Kidney (tissue), 14 donors: ENCODE measurements around the gene URGCP. TPM values are rescaled to one million over a fixed set of nuclear protein-coding genes. Genes with fewer than 3 reads are reported as not detected.

Source experiments
- DNase-seq, 5 donors: peaks; one replicate each; pipeline ENCODE4 v3.0.0-alpha.2; 2013 to 2020
- FAIRE-seq: peaks from 2 replicates; lab custom pipeline; 2012; peaks lifted over from hg19 to GRCh38; lab: Jason Lieb, UNC
- H3K27ac ChIP-seq, 2 donors: one replicate each; pipeline ENCODE4 v1.7.0; 2013; ENCODE audit warnings: low read depth in 2 of 2, low read length in 2 of 2, inconsistent platforms in 1 of 2
- H3K27me3 ChIP-seq: one replicate; pipeline ENCODE4 v1.7.1; 2013; ENCODE audit warnings: low read length, inconsistent platforms; ENCODE audit not compliant: control insufficient read depth, insufficient read depth
- H3K36me3 ChIP-seq, 3 donors: one replicate each; pipeline versions ENCODE4 v1.7.0 to v1.7.1; 2013; ENCODE audit warnings: low read length in 3 of 3, control low read depth in 1 of 3, inconsistent platforms in 1 of 3; ENCODE audit not compliant: insufficient read depth in 3 of 3, control insufficient read depth in 2 of 3
- H3K4me1 ChIP-seq, 3 donors: one replicate each; pipeline versions ENCODE4 v1.7.0 to v1.7.1; 2013; ENCODE audit warnings: low read length in 3 of 3, inconsistent platforms in 1 of 3, low read depth in 1 of 3; ENCODE audit not compliant: control insufficient read depth in 2 of 3, insufficient read depth in 2 of 3
- H3K4me3 ChIP-seq, 3 donors: one replicate each; pipeline versions ENCODE4 v1.7.0 to v1.8.1; 2013; ENCODE audit warnings: low read length in 3 of 3, control low read depth in 1 of 3, inconsistent platforms in 1 of 3
- H3K9ac ChIP-seq, 3 donors: one replicate each; pipeline versions ENCODE4 v1.7.0 to v1.7.1; 2013; ENCODE audit warnings: low read length in 3 of 3, control low read depth in 1 of 3, inconsistent platforms in 1 of 3
- H3K9me3 ChIP-seq, 3 donors: one replicate each; pipeline versions ENCODE4 v1.7.0 to v1.7.1; 2013; ENCODE audit warnings: low read length in 3 of 3, control low read depth in 1 of 3, inconsistent platforms in 1 of 3; ENCODE audit not compliant: control insufficient read depth in 2 of 3, insufficient read depth in 1 of 3
- CTCF ChIP-seq: IDR thresholded peaks from 3 replicates; pipeline ENCODE4 v1.5.1; 2012; ENCODE audit warnings: mild to moderate bottlenecking, moderate library complexity, borderline replicate concordance; ENCODE audit not compliant: insufficient read depth; ENCODE audit errors: extremely low read depth
- intact Hi-C: fragments of 100-400 bp; cut with DNase I; formaldehyde crosslinking; loops from one replicate; pipeline ENCODE4 v1.11.1; 2022
- polyA plus RNA-seq: library from polyadenylated mRNA; stranded (reverse); fragments of 350-450 nt; fragmentation: Illumina TruSeq; extraction: RNeasy Lipid Tissue Mini Kit (QIAGEN cat#74804); gene quantifications from one replicate; pipeline ENCODE4 v1.2.3, GENCODE V29; 2014; ENCODE audit warnings: low read depth, low replicate concordance; ENCODE audit not compliant: insufficient read depth
- total RNA-seq: library from RNA; stranded (reverse); fragmentation: NEBNext Ultra II Directional; extraction: Animal tissue kit (Norgen Biotek cat#: 25700); gene quantifications from one replicate; pipeline ENCODE4 v1.2.1, GENCODE V29; 2021
- donor health status: control.
- donor health status: control.
- donor health status: control.
- donor health status: control.
- donor health status: control.
- donor health status: DM: yes; HTN: yes; CAD: no.
- donor health status: Normal renal cell carcinoma (clear cell type).

Gene URGCP
- total and polyA plus RNA-seq, 2 donors from 2014 or later = 32.9 to 41.0 TPM

GRCh38 chr7:43884209-43884608 is 22.2 kb downstream of the URGCP start:
- TF ChIP-seq CTCF = no peak
- intact Hi-C loops = no loop called here
- Histone ChIP-seq H3K9ac (no peak overlapping the region), H3K9me3 (no peaks in the 10 kb centered on the region), H3K4me3 (no peak overlapping the region), H3K4me1 (no peaks in the 10 kb centered on the region), H3K36me3 (peaks cover 3 to 36% (median 30%) of the 10 kb centered on the region in 3 donors), H3K27ac (no peak overlapping the region), H3K27me3 (no peaks in the 10 kb centered on the region)
- FAIRE-seq (no peak), DNase-seq (no peak)

- Histone ChIP-seq H3K27me3 (no peaks in the 10 kb centered on the region), H3K36me3 (peaks cover 3 to 59% (median 51%) of the 10 kb centered on the region in 3 donors), H3K4me1 (no peaks in the 10 kb centered on the region), H3K4me3 (no peak overlapping the region), H3K9me3 (no peaks in the 10 kb centered on the region), H3K9ac (no peak overlapping the region), H3K27ac (no peak overlapping the region)
- FAIRE-seq (no peak), DNase-seq (no peak)
- intact Hi-C loops = no loop called here
- TF ChIP-seq CTCF = no peak
Measured at GRCh38 chr7:43880596-43880995, 25.8 kb downstream of the URGCP start.

- H3K9ac ChIP-seq = no peak overlapping the region
- TF ChIP-seq CTCF = no peak
- H3K27me3 ChIP-seq = no peaks in the 10 kb centered on the region
- H3K36me3 ChIP-seq = peaks cover 3 to 57% (median 55%) of the 10 kb centered on the region in 3 donors
- no peak overlapping the region for H3K4me3 ChIP-seq
- FAIRE-seq = no peak
- intact Hi-C loops = no loop called here
- H3K27ac ChIP-seq = no peak overlapping the region
- no peaks in the 10 kb centered on the region for H3K4me1 ChIP-seq
- no peak for DNase-seq
- H3K9me3 ChIP-seq = no peaks in the 10 kb centered on the region
Measured at GRCh38 chr7:43879477-43879876, 26.9 kb downstream of the URGCP start.

DNA sequence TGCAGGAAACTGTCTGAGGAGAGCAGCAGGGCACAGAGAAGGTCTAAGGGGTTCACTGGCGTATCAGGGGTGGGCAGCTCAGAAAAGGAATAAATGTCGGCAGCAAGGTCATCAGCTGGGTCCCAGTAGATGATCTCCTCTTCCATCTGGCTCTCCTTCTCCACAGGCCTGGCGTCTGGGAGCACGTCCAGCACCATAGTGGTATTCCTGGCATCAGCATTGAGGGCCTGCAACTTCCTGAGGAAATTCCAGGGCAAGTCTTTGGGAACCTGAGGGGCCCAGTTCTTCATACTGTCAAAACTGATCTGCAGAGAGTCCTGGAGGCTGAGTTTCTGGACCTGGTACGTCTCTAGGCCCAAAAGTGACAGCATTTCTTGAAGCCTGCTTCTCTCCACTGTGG is 27.5 kb downstream of the URGCP start:
- peaks cover 3 to 53% (median 52%) of the 10 kb centered on the region in 3 donors for H3K36me3 ChIP-seq
- H3K4me3 ChIP-seq = no peak overlapping the region
- no peak for FAIRE-seq
- no peak for DNase-seq
- no peak for TF ChIP-seq CTCF
- H3K9me3 ChIP-seq = no peaks in the 10 kb centered on the region
- H3K4me1 ChIP-seq = no peaks in the 10 kb centered on the region
- H3K27ac ChIP-seq = no peak overlapping the region
- intact Hi-C loops = no loop called here
- no peak overlapping the region for H3K9ac ChIP-seq
- no peaks in the 10 kb centered on the region for H3K27me3 ChIP-seq
